ENCODE measurements around the gene APLP2.

DNA sequence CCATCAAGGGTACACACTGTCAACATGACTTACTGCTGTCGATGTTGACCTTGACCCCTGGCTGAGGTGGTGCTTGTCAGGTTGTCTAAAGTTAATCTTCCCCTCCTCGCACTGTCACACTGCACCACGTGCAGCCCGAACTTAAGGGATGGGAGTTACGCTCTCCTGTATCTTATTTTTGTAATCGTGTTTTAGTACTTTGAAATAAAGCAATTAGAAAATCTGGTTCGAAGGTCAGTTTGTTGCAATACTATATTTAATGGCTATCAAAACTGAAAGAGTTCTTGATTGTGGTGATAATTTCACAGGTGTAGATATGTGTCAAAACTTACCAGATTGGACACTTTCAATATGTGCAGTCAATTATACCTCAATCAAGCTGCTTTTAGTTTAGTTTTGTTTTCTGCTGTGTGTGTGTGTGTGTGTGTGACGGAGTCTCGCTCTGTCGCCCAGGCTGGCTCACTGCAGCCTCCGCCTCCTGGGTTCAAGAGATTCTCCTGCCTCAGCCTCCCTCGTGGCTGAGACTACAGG lies 79.2 kb downstream of the APLP2 start:
- TF ChIP-seq, protein P1, sequence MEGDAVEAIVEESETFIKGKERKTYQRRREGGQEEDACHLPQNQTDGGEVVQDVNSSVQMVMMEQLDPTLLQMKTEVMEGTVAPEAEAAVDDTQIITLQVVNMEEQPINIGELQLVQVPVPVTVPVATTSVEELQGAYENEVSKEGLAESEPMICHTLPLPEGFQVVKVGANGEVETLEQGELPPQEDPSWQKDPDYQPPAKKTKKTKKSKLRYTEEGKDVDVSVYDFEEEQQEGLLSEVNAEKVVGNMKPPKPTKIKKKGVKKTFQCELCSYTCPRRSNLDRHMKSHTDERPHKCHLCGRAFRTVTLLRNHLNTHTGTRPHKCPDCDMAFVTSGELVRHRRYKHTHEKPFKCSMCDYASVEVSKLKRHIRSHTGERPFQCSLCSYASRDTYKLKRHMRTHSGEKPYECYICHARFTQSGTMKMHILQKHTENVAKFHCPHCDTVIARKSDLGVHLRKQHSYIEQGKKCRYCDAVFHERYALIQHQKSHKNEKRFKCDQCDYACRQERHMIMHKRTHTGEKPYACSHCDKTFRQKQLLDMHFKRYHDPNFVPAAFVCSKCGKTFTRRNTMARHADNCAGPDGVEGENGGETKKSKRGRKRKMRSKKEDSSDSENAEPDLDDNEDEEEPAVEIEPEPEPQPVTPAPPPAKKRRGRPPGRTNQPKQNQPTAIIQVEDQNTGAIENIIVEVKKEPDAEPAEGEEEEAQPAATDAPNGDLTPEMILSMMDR (IDR thresholded peaks at IDR 0.05), result no peak
- no peak for TF ChIP-seq POLR2A (IDR thresholded peaks at IDR 0.05)

Measured in Peyer's patch (tissue), 4 donors.